ENCODE results near the gene FAN1. TPM values are rescaled to one million over a fixed set of nuclear protein-coding genes. Genes with fewer than 3 reads are reported as not detected.

FAN1 gene
- total RNA-seq: 10.5 and 21.8 TPM in 2 replicates

DNA sequence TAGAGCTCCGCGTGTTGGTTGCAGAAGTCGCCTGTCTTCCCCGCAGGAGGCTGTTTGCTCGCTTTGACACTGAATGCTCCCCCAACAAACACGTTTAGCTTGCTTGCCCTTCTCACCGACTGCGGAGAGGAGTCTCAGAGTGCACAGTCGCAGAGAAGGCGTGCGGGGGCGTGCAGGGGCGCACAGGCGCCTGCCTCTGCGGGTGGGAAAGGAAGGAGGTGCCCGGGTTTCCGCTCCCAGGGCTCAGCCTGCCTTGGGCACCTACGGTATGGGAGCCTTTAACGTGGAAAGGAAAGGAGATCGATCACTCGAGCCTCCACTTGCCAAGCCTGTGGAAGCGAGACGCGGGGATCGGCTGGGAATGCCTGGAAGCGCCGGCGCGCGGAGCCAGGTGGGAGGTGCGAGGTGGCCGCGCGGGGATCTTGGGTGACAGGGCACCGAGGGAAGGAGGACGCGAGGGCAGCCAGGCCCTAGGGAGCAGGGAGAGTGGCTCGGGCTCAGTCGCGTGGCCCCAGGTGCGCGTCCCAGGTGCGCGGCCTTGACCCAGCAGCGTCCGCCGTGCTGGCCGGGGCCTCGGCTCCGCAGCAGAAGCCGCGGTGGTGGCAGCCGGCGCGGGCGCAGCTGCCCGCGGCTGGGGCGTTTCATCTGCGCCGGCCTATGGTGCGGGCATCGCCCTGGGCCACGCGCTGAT, at the start of gene FAN1:
Gene FAN1, plus strand, starts transcription at position 419 of the 691 bp plus-strand sequence. CDS start 749 bp downstream, outside the sequence.

DNA sequence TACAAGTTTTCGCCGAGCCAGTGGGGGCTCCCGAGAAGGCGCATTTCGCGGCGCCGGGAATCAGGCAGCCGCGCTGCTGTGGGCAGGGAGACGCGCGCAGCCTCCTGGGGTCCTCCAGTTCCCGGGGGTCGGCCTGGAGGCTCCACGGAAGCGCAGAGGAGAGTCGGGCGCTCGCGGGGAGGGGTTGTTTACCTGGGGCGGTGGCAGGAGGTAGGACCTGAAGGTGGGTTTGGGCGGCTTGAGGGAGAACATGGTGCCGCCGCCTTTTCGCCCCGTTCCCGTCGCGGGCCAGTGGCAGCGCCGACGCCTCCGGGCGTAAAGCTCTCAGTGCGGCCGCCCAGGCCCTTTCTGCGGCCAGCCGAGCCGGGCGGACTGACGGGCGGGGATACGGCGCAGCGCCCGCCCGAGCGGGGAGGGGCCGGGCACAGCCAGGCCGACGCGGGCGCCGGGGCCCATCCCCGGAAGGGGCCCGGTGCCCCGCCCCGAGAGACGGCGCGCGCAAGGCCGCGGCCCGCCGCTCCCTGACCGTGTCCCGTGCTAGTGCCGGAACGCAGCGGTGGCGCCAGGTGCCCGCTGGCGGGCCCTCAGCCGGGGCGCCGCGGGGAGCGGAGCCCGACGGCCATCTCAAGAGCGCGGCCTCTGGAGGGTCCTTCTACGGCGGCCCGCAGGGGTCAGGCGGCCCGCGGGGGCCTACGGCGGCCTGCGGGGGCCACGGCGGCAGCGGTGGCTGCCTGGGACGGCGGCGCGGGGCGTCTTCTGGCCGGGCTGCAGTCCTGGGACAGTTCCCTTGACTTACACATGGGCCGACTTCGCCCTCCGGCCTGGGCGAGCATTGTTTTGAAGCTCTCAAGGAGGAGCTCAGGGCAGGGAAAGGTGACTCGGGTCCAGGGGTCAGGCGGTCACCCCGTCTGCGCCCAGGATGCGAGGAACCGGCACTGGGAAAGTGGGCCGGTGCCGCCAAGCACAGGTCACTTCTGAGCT, 87.8 kb downstream of the FAN1 start, which contains the start of gene MTMR10:
Gene MTMR10, minus strand, starts transcription at position 374 of the 981 bp plus-strand sequence. Its CDS starts 122 bp downstream, at position 252.

Other genes starting within 250 kb of the FAN1 start
- gene MTMR10, start 87.7 kb downstream of the FAN1 start, total RNA-seq: 16.8 and 31.8 TPM in 2 replicates
- gene TRPM1, start 197.8 kb downstream of the FAN1 start, total RNA-seq: 0.19 and 0.27 TPM in 2 replicates

Data from endothelial cell of coronary artery (primary cell).